Osteocyte (in vitro differentiated cells): ENCODE results near the gene LRP1B. TPM values are rescaled to one million over a fixed set of nuclear protein-coding genes. Genes with fewer than 3 reads are reported as not detected.

ENCODE experiments used
- DNase-seq: peaks from one replicate; pipeline ENCODE4 v3.0.0; 2021; ENCODE audit warnings: mixed read lengths; ENCODE audit not compliant: unreplicated experiment; ENCODE audit errors: extremely low spot score
- H3K27ac Mint-ChIP-seq: one replicate; pipeline ENCODE4 v1.8.0; 2021; ENCODE audit warnings: mild to moderate bottlenecking, mixed read lengths; ENCODE audit not compliant: unreplicated experiment
- H3K27me3 Mint-ChIP-seq: one replicate; pipeline ENCODE4 v1.8.0; 2021; ENCODE audit warnings: mixed read lengths; ENCODE audit not compliant: unreplicated experiment
- H3K36me3 Mint-ChIP-seq: one replicate; pipeline ENCODE4 v1.8.0; 2021; ENCODE audit warnings: mixed read lengths; ENCODE audit not compliant: unreplicated experiment
- H3K4me1 Mint-ChIP-seq: one replicate; pipeline ENCODE4 v1.8.0; 2021; ENCODE audit warnings: mixed read lengths; ENCODE audit not compliant: unreplicated experiment
- H3K4me3 Mint-ChIP-seq: one replicate; pipeline ENCODE4 v1.8.0; 2021; ENCODE audit warnings: mild to moderate bottlenecking, moderate library complexity, mixed read lengths; ENCODE audit not compliant: unreplicated experiment
- H3K9me3 Mint-ChIP-seq: one replicate; pipeline ENCODE4 v1.8.0; 2021; ENCODE audit warnings: mixed read lengths; ENCODE audit not compliant: unreplicated experiment
- microRNA-seq: library from miRNA; unstranded; fragments of <30 nt; microRNA quantifications from one replicate; pipeline ENCODE4 v1.1.0, GENCODE V29; 2020; ENCODE audit not compliant: unreplicated experiment
- total RNA-seq: library from RNA; stranded (reverse); gene quantifications from 2 replicates; pipeline ENCODE4 v1.2.1, GENCODE V29; 2021
- TF ChIP-seq, protein P1 (sequence below): fragments of 200-600 bp; sonication (generic); IDR thresholded peaks from 2 replicates; pipeline ENCODE4 v1.5.0; 2021; ENCODE audit warnings: antibody characterized with exemption, mild to moderate bottlenecking, moderate library complexity

LRP1B gene
- total RNA-seq, 1 donor from 2014 or later: 3.6 TPM

DNA sequence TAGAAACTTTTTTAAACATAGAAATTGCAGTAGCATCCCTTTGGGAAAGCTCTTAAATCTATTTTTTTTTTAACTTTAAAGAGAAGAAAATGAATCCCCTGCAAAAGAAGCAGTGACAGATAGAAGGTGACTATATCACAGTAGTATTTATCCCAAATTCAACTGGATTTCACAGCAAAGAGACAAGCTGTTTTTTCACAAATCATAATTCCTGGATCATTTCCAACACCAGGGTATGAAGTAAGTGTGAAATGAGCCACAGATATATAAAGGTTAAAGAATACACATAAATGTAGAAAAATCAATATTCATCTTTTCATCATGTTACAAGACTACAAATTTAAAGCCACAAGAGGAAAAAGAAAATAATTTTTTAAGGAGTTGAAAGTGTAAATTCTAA, 1945.7 kb downstream of the LRP1B start:
- Mint-ChIP-seq H3K27ac (no peak overlapping the region), H3K4me1 (peaks cover 14% of the 10 kb centered on the region), H3K27me3 (peaks cover 5% of the 10 kb centered on the region), H3K4me3 (no peak overlapping the region), H3K36me3 (no peaks in the 10 kb centered on the region), H3K9me3 (no peaks in the 10 kb centered on the region)
- TF ChIP-seq, protein P1, sequence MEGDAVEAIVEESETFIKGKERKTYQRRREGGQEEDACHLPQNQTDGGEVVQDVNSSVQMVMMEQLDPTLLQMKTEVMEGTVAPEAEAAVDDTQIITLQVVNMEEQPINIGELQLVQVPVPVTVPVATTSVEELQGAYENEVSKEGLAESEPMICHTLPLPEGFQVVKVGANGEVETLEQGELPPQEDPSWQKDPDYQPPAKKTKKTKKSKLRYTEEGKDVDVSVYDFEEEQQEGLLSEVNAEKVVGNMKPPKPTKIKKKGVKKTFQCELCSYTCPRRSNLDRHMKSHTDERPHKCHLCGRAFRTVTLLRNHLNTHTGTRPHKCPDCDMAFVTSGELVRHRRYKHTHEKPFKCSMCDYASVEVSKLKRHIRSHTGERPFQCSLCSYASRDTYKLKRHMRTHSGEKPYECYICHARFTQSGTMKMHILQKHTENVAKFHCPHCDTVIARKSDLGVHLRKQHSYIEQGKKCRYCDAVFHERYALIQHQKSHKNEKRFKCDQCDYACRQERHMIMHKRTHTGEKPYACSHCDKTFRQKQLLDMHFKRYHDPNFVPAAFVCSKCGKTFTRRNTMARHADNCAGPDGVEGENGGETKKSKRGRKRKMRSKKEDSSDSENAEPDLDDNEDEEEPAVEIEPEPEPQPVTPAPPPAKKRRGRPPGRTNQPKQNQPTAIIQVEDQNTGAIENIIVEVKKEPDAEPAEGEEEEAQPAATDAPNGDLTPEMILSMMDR: no peak
- no peak for DNase-seq

DNA sequence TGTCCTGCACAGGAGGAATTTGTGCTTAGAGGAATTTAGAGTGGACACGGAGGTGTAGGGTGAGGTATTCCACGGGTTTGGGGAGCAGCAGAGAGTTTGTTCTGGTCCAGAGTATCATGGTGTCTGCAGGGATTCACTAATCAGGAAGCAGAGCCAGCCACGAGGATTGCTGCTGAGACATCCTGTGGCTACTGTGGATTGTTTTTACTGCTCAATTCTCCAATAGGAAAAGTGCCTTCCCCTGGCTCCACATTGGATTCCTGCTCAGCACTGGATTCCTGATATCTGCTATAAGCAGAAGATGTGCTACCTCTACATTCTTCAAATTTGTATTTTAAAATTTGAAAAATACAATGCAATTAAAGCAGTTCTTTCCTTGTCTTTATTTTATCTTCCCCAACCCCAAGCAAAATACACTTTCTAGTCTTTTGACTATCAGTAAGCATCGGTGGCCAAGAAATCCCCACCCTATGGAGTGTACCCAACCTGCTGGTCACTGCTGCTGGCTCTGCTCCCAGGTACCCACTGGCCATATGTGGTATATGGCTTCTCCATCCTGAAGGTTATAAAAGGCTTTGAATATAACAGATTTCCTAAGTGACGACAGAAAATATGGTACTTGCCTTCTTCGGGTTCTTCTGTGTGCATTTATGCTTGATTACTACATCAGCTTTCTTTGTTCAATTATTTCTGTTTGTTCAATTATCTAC, 1947.6 kb downstream of the LRP1B start:
- Mint-ChIP-seq H3K4me3 (no peak overlapping the region), H3K27ac (no peak overlapping the region), H3K36me3 (no peaks in the 10 kb centered on the region), H3K4me1 (peaks cover 25% of the 10 kb centered on the region), H3K9me3 (no peaks in the 10 kb centered on the region), H3K27me3 (peaks cover 2% of the 10 kb centered on the region)
- no peak for DNase-seq
- TF ChIP-seq, protein P1: no peak

Small RNA genes lying within 50 kb of the gene (microRNA-seq; reads per million reads assigned to microRNA genes)
- not detected for gene MIR7157
